ENCODE measurements around the gene MVB12B.
A peak's percentile ranks its signal among the peaks of the same experiment; 100 is the strongest.

Gene MVB12B

GRCh38 chr9:126399251-126399650 lies 72.6 kb downstream of the MVB12B start:
- peaks cover 42% of the 10 kb centered on the region for H3K4me1 Mint-ChIP-seq (ENCODE audit: low read depth)
- no peak overlapping the region for H3K27ac Mint-ChIP-seq
- no peak for DNase-seq (ENCODE audit: low spot score)
- no peaks in the 10 kb centered on the region for H3K36me3 Mint-ChIP-seq (ENCODE audit: low read depth)
- no peaks in the 10 kb centered on the region for H3K9me3 Mint-ChIP-seq
- H3K27me3 Mint-ChIP-seq (ENCODE audit: low read depth), result peaks cover 30% of the 10 kb centered on the region
- H3K4me3 Mint-ChIP-seq, result no peak overlapping the region

- Mint-ChIP-seq H3K27me3 (ENCODE audit: low read depth) (peaks cover 32% of the 10 kb centered on the region), H3K36me3 (ENCODE audit: low read depth) (no peaks in the 10 kb centered on the region), H3K4me3 (no peak overlapping the region), H3K9me3 (no peaks in the 10 kb centered on the region), H3K27ac (no peak overlapping the region), H3K4me1 (ENCODE audit: low read depth) (peaks cover 40% of the 10 kb centered on the region)
- no peak for DNase-seq (ENCODE audit: low spot score)
These were observed 73.2 kb downstream of the MVB12B start for GRCh38 chr9:126399789-126400188.

GRCh38 chr9:126400571-126400970 lies 73.9 kb downstream of the MVB12B start:
- DNase-seq (ENCODE audit: low spot score), result no peak
- no peaks in the 10 kb centered on the region for H3K9me3 Mint-ChIP-seq
- peaks cover 34% of the 10 kb centered on the region for H3K27me3 Mint-ChIP-seq (ENCODE audit: low read depth)
- H3K36me3 Mint-ChIP-seq (ENCODE audit: low read depth), result no peaks in the 10 kb centered on the region
- no peak overlapping the region for H3K27ac Mint-ChIP-seq
- H3K4me1 Mint-ChIP-seq (ENCODE audit: low read depth), result peaks cover 33% of the 10 kb centered on the region
- no peak overlapping the region for H3K4me3 Mint-ChIP-seq

- no peaks in the 10 kb centered on the region for H3K36me3 Mint-ChIP-seq (ENCODE audit: low read depth)
- H3K27ac Mint-ChIP-seq, result no peak overlapping the region
These were observed 74.5 kb downstream of the MVB12B start for GRCh38 chr9:126401107-126401506.

GRCh38 chr9:126401581-126401980 lies 75.0 kb downstream of the MVB12B start:
- Mint-ChIP-seq H3K4me3 (no peak overlapping the region), H3K27me3 (ENCODE audit: low read depth) (peaks cover 42% of the 10 kb centered on the region), H3K27ac (no peak overlapping the region), H3K36me3 (ENCODE audit: low read depth) (no peaks in the 10 kb centered on the region), H3K9me3 (no peaks in the 10 kb centered on the region), H3K4me1 (ENCODE audit: low read depth) (peaks cover 23% of the 10 kb centered on the region)
- no peak for DNase-seq (ENCODE audit: low spot score)

More at GRCh38 chr9:126401107-126401506, 74.5 kb downstream of the MVB12B start:
- DNase-seq (ENCODE audit: low spot score), result no peak
- no peaks in the 10 kb centered on the region for H3K9me3 Mint-ChIP-seq
- H3K4me1 Mint-ChIP-seq (ENCODE audit: low read depth), result peaks cover 28% of the 10 kb centered on the region
- peaks cover 37% of the 10 kb centered on the region for H3K27me3 Mint-ChIP-seq (ENCODE audit: low read depth)
- H3K4me3 Mint-ChIP-seq, result no peak overlapping the region

- Mint-ChIP-seq H3K4me3 (no peak overlapping the region), H3K27me3 (ENCODE audit: low read depth) (peaks cover 46% of the 10 kb centered on the region), H3K27ac (no peak overlapping the region), H3K4me1 (ENCODE audit: low read depth) (peaks cover 8% of the 10 kb centered on the region), H3K36me3 (ENCODE audit: low read depth) (no peaks in the 10 kb centered on the region), H3K9me3 (no peaks in the 10 kb centered on the region)
- DNase-seq (ENCODE audit: low spot score), result no peak
These were observed 76.8 kb downstream of the MVB12B start for GRCh38 chr9:126403397-126403796.

GRCh38 chr9:126404459-126404858 lies 77.8 kb downstream of the MVB12B start:
- H3K27ac Mint-ChIP-seq, result no peak overlapping the region
- H3K36me3 Mint-ChIP-seq (ENCODE audit: low read depth), result no peaks in the 10 kb centered on the region
- no peak overlapping the region for H3K4me3 Mint-ChIP-seq
- no peaks in the 10 kb centered on the region for H3K9me3 Mint-ChIP-seq
- peaks cover 7% of the 10 kb centered on the region for H3K4me1 Mint-ChIP-seq (ENCODE audit: low read depth)
- no peak for DNase-seq (ENCODE audit: low spot score)
- peaks cover 46% of the 10 kb centered on the region for H3K27me3 Mint-ChIP-seq (ENCODE audit: low read depth)

GRCh38 chr9:126406075-126406667 lies 79.5 kb downstream of the MVB12B start:
- H3K4me1 Mint-ChIP-seq (ENCODE audit: low read depth), result peaks cover 14% of the 10 kb centered on the region
- H3K27me3 Mint-ChIP-seq (ENCODE audit: low read depth), result peaks cover 34% of the 10 kb centered on the region
- H3K9me3 Mint-ChIP-seq, result no peaks in the 10 kb centered on the region
- no peak overlapping the region for H3K4me3 Mint-ChIP-seq
- peaks cover 4% of the 10 kb centered on the region for H3K36me3 Mint-ChIP-seq (ENCODE audit: low read depth)
- no peak for DNase-seq (ENCODE audit: low spot score)
- H3K27ac Mint-ChIP-seq, result no peak overlapping the region

- Mint-ChIP-seq H3K36me3 (ENCODE audit: low read depth) (peaks cover 4% of the 10 kb centered on the region), H3K27me3 (ENCODE audit: low read depth) (peaks cover 32% of the 10 kb centered on the region), H3K9me3 (no peaks in the 10 kb centered on the region), H3K27ac (no peak overlapping the region), H3K4me1 (ENCODE audit: low read depth) (peaks cover 22% of the 10 kb centered on the region), H3K4me3 (no peak overlapping the region)
- no peak for DNase-seq (ENCODE audit: low spot score)
These were observed 80.7 kb downstream of the MVB12B start for GRCh38 chr9:126407114-126407870.

GRCh38 chr9:126408004-126408403 lies 81.4 kb downstream of the MVB12B start:
- H3K27ac Mint-ChIP-seq, result no peak overlapping the region
- H3K9me3 Mint-ChIP-seq, result no peaks in the 10 kb centered on the region
- peaks cover 29% of the 10 kb centered on the region for H3K27me3 Mint-ChIP-seq (ENCODE audit: low read depth)
- H3K4me1 Mint-ChIP-seq (ENCODE audit: low read depth), result peaks cover 29% of the 10 kb centered on the region
- no peak for DNase-seq (ENCODE audit: low spot score)
- H3K4me3 Mint-ChIP-seq, result no peak overlapping the region
- H3K36me3 Mint-ChIP-seq (ENCODE audit: low read depth), result peaks cover 4% of the 10 kb centered on the region

GRCh38 chr9:126410229-126410628 lies 83.6 kb downstream of the MVB12B start:
- H3K27me3 Mint-ChIP-seq (ENCODE audit: low read depth), result peaks cover 26% of the 10 kb centered on the region
- peaks cover 34% of the 10 kb centered on the region for H3K4me1 Mint-ChIP-seq (ENCODE audit: low read depth)
- H3K4me3 Mint-ChIP-seq, result no peak overlapping the region
- peak overlapping the region; percentile 91 for H3K27ac Mint-ChIP-seq
- H3K9me3 Mint-ChIP-seq, result no peaks in the 10 kb centered on the region
- peaks cover 4% of the 10 kb centered on the region for H3K36me3 Mint-ChIP-seq (ENCODE audit: low read depth)
- DNase-seq (ENCODE audit: low spot score), result no peak

- peak overlapping the region; percentile 91 for H3K27ac Mint-ChIP-seq
- peak; percentile 50 for DNase-seq (ENCODE audit: low spot score)
- H3K27me3 Mint-ChIP-seq (ENCODE audit: low read depth), result peaks cover 27% of the 10 kb centered on the region
- peaks cover 8% of the 10 kb centered on the region for H3K36me3 Mint-ChIP-seq (ENCODE audit: low read depth)
- H3K9me3 Mint-ChIP-seq, result no peaks in the 10 kb centered on the region
- peak overlapping the region; percentile 73 for H3K4me3 Mint-ChIP-seq
- peaks cover 37% of the 10 kb centered on the region for H3K4me1 Mint-ChIP-seq (ENCODE audit: low read depth)
These were observed 84.8 kb downstream of the MVB12B start for GRCh38 chr9:126411225-126411947.

- Mint-ChIP-seq H3K27ac (peak overlapping the region; percentile 91), H3K9me3 (no peaks in the 10 kb centered on the region), H3K36me3 (ENCODE audit: low read depth) (peaks cover 8% of the 10 kb centered on the region), H3K4me1 (ENCODE audit: low read depth) (peaks cover 39% of the 10 kb centered on the region), H3K27me3 (ENCODE audit: low read depth) (peaks cover 23% of the 10 kb centered on the region), H3K4me3 (peak overlapping the region; percentile 73)
- DNase-seq (ENCODE audit: low spot score), result no peak
These were observed 85.3 kb downstream of the MVB12B start for GRCh38 chr9:126411948-126412284.

GRCh38 chr9:126412905-126413304 lies 86.3 kb downstream of the MVB12B start:
- DNase-seq (ENCODE audit: low spot score), result no peak
- Mint-ChIP-seq H3K27ac (peak overlapping the region; percentile 91), H3K9me3 (no peaks in the 10 kb centered on the region), H3K4me1 (ENCODE audit: low read depth) (peaks cover 41% of the 10 kb centered on the region), H3K36me3 (ENCODE audit: low read depth) (peaks cover 8% of the 10 kb centered on the region), H3K4me3 (peak overlapping the region; percentile 73), H3K27me3 (ENCODE audit: low read depth) (peaks cover 17% of the 10 kb centered on the region)
